MG63 (cell line): Measurements from ENCODE around the gene HEXB. TPM values are rescaled to one million over a fixed set of nuclear protein-coding genes. Genes with fewer than 3 reads are reported as not detected.
"Not testable (repeated sequence)": the region's sequence is repeated elsewhere in the genome, so short reads cannot be mapped to it uniquely, and the experiment has no call there.

Experiments
- DNase-seq: peaks from one replicate; pipeline ENCODE4 v3.0.0-alpha.2; 2020
- H3K27me3 ChIP-seq: fragments of 250-450 bp; sonication (Bioruptor Pico); 2 replicates; pipeline ENCODE4 v1.5.1; 2020; ENCODE audit warnings: mild to moderate bottlenecking, moderate library complexity
- H3K36me3 ChIP-seq: fragments of 250-450 bp; sonication (Bioruptor Pico); 2 replicates; pipeline ENCODE4 v1.5.1; 2020; ENCODE audit warnings: mild to moderate bottlenecking, moderate library complexity
- H3K4me3 ChIP-seq: fragments of 250-450 bp; sonication (Bioruptor Pico); 2 replicates; pipeline ENCODE4 v1.5.1; 2020; ENCODE audit warnings: mild to moderate bottlenecking, moderate library complexity
- H3K9me3 ChIP-seq: fragments of 250-450 bp; sonication (Bioruptor Pico); 2 replicates; pipeline ENCODE4 v1.5.1; 2020; ENCODE audit warnings: mild to moderate bottlenecking, moderate library complexity
- total RNA-seq: library from RNA; depleted of rRNA; stranded (reverse); fragments of >200 nt; shearing (Covaris generic); gene quantifications from 2 replicates; pipeline ENCODE4 v1.2.3, GENCODE V29; 2014; ENCODE audit warnings: low replicate concordance

Gene HEXB
- total RNA-seq, 1 experiment from 2014 or later, result 165 TPM

GRCh38 chr5:74679300-74679699 lies 5.7 kb upstream of the HEXB start:
- H3K4me3 ChIP-seq, DNase-seq, H3K9me3 ChIP-seq, H3K36me3 ChIP-seq, H3K27me3 ChIP-seq: not testable (repeated sequence)

GRCh38 chr5:74679966-74680365 lies 5.1 kb upstream of the HEXB start:
- no peaks in the 10 kb centered on the region for H3K9me3 ChIP-seq
- DNase-seq, result no peak

GRCh38 chr5:74685979-74686631 lies 1.1 kb downstream of the HEXB start:
- H3K9me3 ChIP-seq, result no peaks in the 10 kb centered on the region
- no peaks in the 10 kb centered on the region for H3K27me3 ChIP-seq
- H3K4me3 ChIP-seq, result peak overlapping the region; percentile 78
- H3K36me3 ChIP-seq, result peaks cover 29% of the 10 kb centered on the region
- DNase-seq, result no peak

More at GRCh38 chr5:74679966-74680365, 5.1 kb upstream of the HEXB start:
- no peaks in the 10 kb centered on the region for H3K36me3 ChIP-seq
- no peaks in the 10 kb centered on the region for H3K27me3 ChIP-seq
- H3K4me3 ChIP-seq, result no peak overlapping the region

GRCh38 chr5:74686962-74687751 lies 2.1 kb downstream of the HEXB start:
- peak overlapping the region; percentile 7; the same call in 1 of the 2 replicates for H3K4me3 ChIP-seq
- DNase-seq, result no peak
- peaks cover 37% of the 10 kb centered on the region for H3K36me3 ChIP-seq
- no peaks in the 10 kb centered on the region for H3K27me3 ChIP-seq
- no peaks in the 10 kb centered on the region for H3K9me3 ChIP-seq

GRCh38 chr5:74693191-74693590 lies 8.2 kb downstream of the HEXB start:
- DNase-seq, result no peak
- Histone ChIP-seq H3K4me3 (no peak overlapping the region), H3K36me3 (peaks cover 76% of the 10 kb centered on the region), H3K27me3 (no peaks in the 10 kb centered on the region), H3K9me3 (no peaks in the 10 kb centered on the region; the same call in 1 of the 2 replicates)

- Histone ChIP-seq H3K9me3 (no peaks in the 10 kb centered on the region), H3K36me3 (peaks cover 70% of the 10 kb centered on the region), H3K27me3 (no peaks in the 10 kb centered on the region), H3K4me3 (no peak overlapping the region)
- no peak for DNase-seq
Observed at GRCh38 chr5:74717596-74717995, 32.6 kb downstream of the HEXB start.

GRCh38 chr5:74722271-74722670 lies 37.2 kb downstream of the HEXB start:
- Histone ChIP-seq H3K36me3 (peaks cover 78% of the 10 kb centered on the region), H3K4me3 (no peak overlapping the region), H3K9me3 (no peaks in the 10 kb centered on the region), H3K27me3 (no peaks in the 10 kb centered on the region)
- DNase-seq, result no peak

GRCh38 chr5:74725331-74725730 lies 40.3 kb downstream of the HEXB start:
- DNase-seq, result no peak
- H3K36me3 ChIP-seq, result peaks cover 64% of the 10 kb centered on the region
- H3K27me3 ChIP-seq, result no peaks in the 10 kb centered on the region
- no peak overlapping the region for H3K4me3 ChIP-seq
- no peaks in the 10 kb centered on the region for H3K9me3 ChIP-seq

- DNase-seq, result no peak
- peaks cover 46% of the 10 kb centered on the region for H3K36me3 ChIP-seq
Observed at GRCh38 chr5:74736759-74737158, 51.7 kb downstream of the HEXB start.

GRCh38 chr5:74738406-74738805 lies 53.4 kb downstream of the HEXB start:
- no peak overlapping the region for H3K4me3 ChIP-seq
- no peaks in the 10 kb centered on the region for H3K9me3 ChIP-seq
- H3K36me3 ChIP-seq, result peaks cover 43% of the 10 kb centered on the region
- DNase-seq, result no peak
- H3K27me3 ChIP-seq, result no peaks in the 10 kb centered on the region

More at GRCh38 chr5:74736759-74737158, 51.7 kb downstream of the HEXB start:
- Histone ChIP-seq H3K27me3 (no peaks in the 10 kb centered on the region), H3K4me3 (no peak overlapping the region), H3K9me3 (no peaks in the 10 kb centered on the region)

- H3K4me3 ChIP-seq, H3K27me3 ChIP-seq, H3K9me3 ChIP-seq, DNase-seq: not testable (repeated sequence)
- H3K36me3 ChIP-seq, result peaks cover 51% of the 10 kb centered on the region
Observed at GRCh38 chr5:74748742-74749141, 63.7 kb downstream of the HEXB start.

- Histone ChIP-seq H3K36me3 (peaks cover 46% of the 10 kb centered on the region), H3K4me3 (no peak overlapping the region), H3K9me3 (peaks cover 6% of the 10 kb centered on the region; the same call in 1 of the 2 replicates), H3K27me3 (no peaks in the 10 kb centered on the region)
- DNase-seq, result no peak
Observed at GRCh38 chr5:74761241-74761640, 76.2 kb downstream of the HEXB start.

GRCh38 chr5:74762599-74762998 lies 77.6 kb downstream of the HEXB start:
- peaks cover 34% of the 10 kb centered on the region for H3K36me3 ChIP-seq
- H3K4me3 ChIP-seq, result no peak overlapping the region
- no peaks in the 10 kb centered on the region for H3K27me3 ChIP-seq
- H3K9me3 ChIP-seq, result no peaks in the 10 kb centered on the region
- peak; percentile 53 for DNase-seq

GRCh38 chr5:74763504-74763903 lies 78.5 kb downstream of the HEXB start:
- no peak for DNase-seq
- Histone ChIP-seq H3K9me3 (no peaks in the 10 kb centered on the region), H3K27me3 (no peaks in the 10 kb centered on the region), H3K36me3 (peaks cover 29% of the 10 kb centered on the region), H3K4me3 (no peak overlapping the region)

- Histone ChIP-seq H3K4me3 (peak overlapping the region; percentile 99; the same call in 1 of the 2 replicates), H3K27me3 (no peaks in the 10 kb centered on the region), H3K9me3 (no peaks in the 10 kb centered on the region), H3K36me3 (peaks cover 34% of the 10 kb centered on the region)
- no peak for DNase-seq
Observed at GRCh38 chr5:74765201-74765600, 80.2 kb downstream of the HEXB start.

- Histone ChIP-seq H3K36me3 (peaks cover 36% of the 10 kb centered on the region), H3K27me3 (no peaks in the 10 kb centered on the region), H3K4me3 (peak overlapping the region; percentile 99), H3K9me3 (no peaks in the 10 kb centered on the region)
- no peak for DNase-seq
Observed at GRCh38 chr5:74765929-74766328, 80.9 kb downstream of the HEXB start.

- H3K27me3 ChIP-seq, result no peaks in the 10 kb centered on the region
- H3K36me3 ChIP-seq, result peaks cover 41% of the 10 kb centered on the region
- no peak for DNase-seq
- H3K4me3 ChIP-seq, result peak overlapping the region; percentile 99
- H3K9me3 ChIP-seq, result no peaks in the 10 kb centered on the region
Observed at GRCh38 chr5:74766418-74766848, 81.4 kb downstream of the HEXB start.
